Neural cell (in vitro differentiated cells): Measurements from ENCODE around the gene CLCA4.

Experiments
- POLR2AphosphoS5 ChIP-seq: IDR thresholded peaks from 2 replicates; pipeline ENCODE4 v1.6.1; 2012
- TF ChIP-seq, protein P1 (sequence below): fragments of 450-650 bp; IDR thresholded peaks from 2 replicates; pipeline ENCODE4 v1.5.1; 2014; ENCODE audit warnings: antibody characterized with exemption, mild to moderate bottlenecking, moderate library complexity; ENCODE audit not compliant: poor library complexity, severe bottlenecking
- TF ChIP-seq, protein P2 (sequence below): IDR thresholded peaks from 2 replicates; pipeline ENCODE4 v1.6.1; 2012; ENCODE audit warnings: borderline replicate concordance

DNA sequence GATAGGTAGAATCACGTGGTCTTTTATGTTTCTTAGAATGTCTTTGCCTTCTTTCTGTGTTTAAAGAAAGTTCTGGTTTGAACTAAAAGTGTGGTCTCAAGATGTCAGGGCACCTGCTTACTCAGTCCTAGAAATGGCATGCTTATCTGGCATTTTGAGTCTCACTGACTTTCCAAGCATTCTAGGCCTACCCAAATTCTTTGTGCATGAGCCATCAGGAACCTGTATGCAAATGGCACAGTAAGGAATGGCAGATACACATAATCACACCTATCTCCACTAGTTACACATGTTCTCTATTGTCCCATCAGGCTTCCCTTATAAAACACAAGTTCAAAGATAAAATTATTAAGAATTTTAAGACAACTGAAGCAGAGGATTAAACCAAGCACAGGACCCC, 29.5 kb upstream of the CLCA4 start:
- TF ChIP-seq, protein P1, sequence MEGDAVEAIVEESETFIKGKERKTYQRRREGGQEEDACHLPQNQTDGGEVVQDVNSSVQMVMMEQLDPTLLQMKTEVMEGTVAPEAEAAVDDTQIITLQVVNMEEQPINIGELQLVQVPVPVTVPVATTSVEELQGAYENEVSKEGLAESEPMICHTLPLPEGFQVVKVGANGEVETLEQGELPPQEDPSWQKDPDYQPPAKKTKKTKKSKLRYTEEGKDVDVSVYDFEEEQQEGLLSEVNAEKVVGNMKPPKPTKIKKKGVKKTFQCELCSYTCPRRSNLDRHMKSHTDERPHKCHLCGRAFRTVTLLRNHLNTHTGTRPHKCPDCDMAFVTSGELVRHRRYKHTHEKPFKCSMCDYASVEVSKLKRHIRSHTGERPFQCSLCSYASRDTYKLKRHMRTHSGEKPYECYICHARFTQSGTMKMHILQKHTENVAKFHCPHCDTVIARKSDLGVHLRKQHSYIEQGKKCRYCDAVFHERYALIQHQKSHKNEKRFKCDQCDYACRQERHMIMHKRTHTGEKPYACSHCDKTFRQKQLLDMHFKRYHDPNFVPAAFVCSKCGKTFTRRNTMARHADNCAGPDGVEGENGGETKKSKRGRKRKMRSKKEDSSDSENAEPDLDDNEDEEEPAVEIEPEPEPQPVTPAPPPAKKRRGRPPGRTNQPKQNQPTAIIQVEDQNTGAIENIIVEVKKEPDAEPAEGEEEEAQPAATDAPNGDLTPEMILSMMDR, result no peak
- TF ChIP-seq POLR2AphosphoS5, result no peak
- TF ChIP-seq, protein P2, sequence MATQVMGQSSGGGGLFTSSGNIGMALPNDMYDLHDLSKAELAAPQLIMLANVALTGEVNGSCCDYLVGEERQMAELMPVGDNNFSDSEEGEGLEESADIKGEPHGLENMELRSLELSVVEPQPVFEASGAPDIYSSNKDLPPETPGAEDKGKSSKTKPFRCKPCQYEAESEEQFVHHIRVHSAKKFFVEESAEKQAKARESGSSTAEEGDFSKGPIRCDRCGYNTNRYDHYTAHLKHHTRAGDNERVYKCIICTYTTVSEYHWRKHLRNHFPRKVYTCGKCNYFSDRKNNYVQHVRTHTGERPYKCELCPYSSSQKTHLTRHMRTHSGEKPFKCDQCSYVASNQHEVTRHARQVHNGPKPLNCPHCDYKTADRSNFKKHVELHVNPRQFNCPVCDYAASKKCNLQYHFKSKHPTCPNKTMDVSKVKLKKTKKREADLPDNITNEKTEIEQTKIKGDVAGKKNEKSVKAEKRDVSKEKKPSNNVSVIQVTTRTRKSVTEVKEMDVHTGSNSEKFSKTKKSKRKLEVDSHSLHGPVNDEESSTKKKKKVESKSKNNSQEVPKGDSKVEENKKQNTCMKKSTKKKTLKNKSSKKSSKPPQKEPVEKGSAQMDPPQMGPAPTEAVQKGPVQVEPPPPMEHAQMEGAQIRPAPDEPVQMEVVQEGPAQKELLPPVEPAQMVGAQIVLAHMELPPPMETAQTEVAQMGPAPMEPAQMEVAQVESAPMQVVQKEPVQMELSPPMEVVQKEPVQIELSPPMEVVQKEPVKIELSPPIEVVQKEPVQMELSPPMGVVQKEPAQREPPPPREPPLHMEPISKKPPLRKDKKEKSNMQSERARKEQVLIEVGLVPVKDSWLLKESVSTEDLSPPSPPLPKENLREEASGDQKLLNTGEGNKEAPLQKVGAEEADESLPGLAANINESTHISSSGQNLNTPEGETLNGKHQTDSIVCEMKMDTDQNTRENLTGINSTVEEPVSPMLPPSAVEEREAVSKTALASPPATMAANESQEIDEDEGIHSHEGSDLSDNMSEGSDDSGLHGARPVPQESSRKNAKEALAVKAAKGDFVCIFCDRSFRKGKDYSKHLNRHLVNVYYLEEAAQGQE, result no peak
